ENCODE data around the gene RBM38. TPM values are rescaled to one million over a fixed set of nuclear protein-coding genes. Genes with fewer than 3 reads are reported as not detected.
"Not testable (repeated sequence)": the region's sequence is repeated elsewhere in the genome, so short reads cannot be mapped to it uniquely, and the experiment has no call there.

The RBM38 gene
- 50.0 and 51.2 TPM in 2 replicates for total RNA-seq (2014; rRNA removed; shearing (Covaris generic); ENCODE audit: low replicate concordance)

DNA sequence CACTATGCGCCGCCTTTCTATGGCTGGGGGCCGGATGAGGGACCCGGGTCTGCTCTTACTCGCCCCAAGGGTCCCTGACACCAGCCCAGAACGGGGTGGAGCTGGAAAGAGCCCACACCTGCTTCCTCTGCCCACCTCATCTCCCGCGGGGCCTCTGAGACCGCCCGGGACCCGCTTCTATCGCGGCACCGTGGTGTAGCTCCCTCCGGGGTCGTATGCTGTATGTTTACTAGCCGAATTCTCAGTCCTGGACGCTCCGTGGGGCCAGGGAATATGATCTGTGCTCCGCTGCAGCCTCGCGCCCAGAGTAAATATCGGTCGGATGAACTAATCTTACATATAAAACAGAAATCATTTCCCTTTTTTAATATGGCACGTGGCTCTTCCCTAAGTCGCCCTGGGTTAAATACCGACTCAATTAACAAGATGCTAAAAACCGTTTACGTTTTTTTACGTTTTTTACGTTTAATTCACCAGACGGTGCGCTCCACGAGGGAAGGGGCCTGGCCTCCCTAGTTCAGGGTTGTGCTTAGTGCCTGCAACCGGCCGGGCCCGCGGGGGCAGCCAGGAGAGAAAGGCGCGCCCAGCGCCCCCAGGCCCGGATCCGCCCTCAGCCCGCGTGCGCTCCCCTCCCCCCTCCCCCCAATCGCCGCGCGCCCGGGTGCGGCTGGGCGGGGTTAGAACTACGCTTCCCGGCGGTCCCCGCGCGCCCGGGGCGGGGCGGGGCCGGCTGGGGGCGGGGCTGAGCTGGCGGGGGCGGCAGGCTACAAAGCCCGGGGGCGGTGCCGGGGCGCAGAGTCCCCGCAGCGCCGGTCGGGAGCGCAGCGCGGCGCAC is at the start of gene RBM38:
RBM38 (plus strand) TSS at position 793 of the 835 bp plus-strand sequence. CDS start 186 bp downstream, outside the sequence.
- Histone ChIP-seq H3K36me3 (peaks cover 25% of the 10 kb centered on the region), H3K27me3 (no peaks in the 10 kb centered on the region), H3K4me3 (peak within 1 kb of the TSS; percentile 70), H3K9me3 (no peaks in the 10 kb centered on the region)
- peak; percentile 72 for DNase-seq

DNA sequence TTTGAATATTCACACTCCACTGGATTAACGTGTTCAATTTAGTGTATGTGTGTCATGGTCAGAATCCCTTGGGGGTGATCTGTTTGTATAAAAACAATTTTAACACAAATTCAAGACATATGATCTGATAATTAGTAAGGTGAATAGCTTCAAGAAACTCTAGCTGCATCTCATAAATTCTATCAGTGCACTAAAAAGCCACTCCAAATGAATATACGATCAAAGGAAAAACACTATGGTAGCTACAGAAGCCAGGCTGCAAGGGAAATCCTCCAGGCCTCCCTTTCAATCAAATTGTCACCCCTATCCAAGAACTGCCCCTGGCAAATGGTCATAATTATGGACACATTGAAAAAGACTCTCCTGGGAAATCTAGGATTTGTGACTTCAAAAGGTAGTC is 49.5 kb upstream of the RBM38 start:
- Histone ChIP-seq H3K9me3 (no peaks in the 10 kb centered on the region), H3K27me3 (no peaks in the 10 kb centered on the region), H3K36me3 (no peaks in the 10 kb centered on the region), H3K4me3 (no peak overlapping the region)
- DNase-seq, result no peak

DNA sequence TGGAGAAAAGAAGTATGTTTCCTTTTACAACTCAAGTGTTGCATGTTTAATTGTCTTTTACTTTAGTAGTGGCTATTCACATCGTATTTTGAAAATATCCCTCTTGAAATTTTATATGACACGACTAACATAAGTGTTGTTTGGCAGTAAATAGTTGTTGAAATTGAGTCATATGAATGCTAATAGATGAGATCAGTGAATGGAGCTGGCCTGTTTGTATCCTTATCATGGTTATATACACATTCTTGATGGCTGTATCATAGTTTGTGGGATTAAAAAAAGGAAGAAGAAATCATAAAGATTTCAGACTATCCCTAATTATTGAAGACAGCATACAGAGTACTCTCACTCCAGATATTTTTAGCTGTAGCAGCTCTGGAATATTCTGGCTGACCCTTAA is 48.4 kb upstream of the RBM38 start:
- Histone ChIP-seq H3K27me3 (no peaks in the 10 kb centered on the region), H3K4me3 (no peak overlapping the region), H3K9me3 (no peaks in the 10 kb centered on the region), H3K36me3 (no peaks in the 10 kb centered on the region)
- no peak for DNase-seq

DNA sequence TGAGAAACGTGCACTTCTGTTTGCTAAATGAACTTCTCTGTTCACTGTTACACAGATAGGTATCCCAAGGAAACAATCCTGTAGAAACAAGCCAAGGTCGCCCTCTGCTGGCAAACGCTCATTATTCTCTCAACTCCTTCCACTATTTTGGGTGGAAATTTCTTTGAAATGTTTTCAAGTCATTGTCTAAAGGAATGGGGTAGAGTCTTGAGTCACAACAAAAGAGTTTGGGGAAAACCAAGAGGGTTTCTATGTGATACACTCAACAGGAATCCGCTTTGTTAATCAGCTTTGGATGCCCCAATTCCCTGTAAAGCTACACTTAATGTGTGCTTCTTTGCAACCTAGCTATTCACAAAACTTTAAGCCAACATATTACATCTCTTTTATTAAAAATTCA is 44.7 kb upstream of the RBM38 start:
- Histone ChIP-seq H3K27me3 (no peaks in the 10 kb centered on the region), H3K9me3 (no peaks in the 10 kb centered on the region), H3K36me3 (peaks cover 3% of the 10 kb centered on the region; the same call in 1 of the 2 replicates), H3K4me3 (no peak overlapping the region)
- DNase-seq, result peak; percentile 66

DNA sequence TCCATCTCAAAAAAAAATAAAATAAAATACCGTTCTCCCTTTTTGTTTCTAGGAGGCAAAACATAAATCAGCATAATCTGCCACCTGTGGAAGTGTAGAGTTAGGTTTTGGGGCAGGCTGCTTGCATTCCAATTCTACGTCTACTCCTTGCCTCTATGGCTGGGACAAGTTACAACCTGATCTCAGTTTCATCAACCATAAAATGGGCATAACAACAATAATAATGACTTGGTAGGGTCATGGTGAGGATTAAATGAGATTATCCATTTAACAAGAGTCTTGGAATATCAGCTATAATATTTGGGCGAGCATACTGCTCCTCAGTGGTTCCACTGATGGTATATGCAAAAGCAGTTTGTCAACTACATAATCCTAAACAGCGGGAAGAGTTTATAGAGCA is 43.8 kb upstream of the RBM38 start:
- Histone ChIP-seq H3K36me3 (peaks cover 4% of the 10 kb centered on the region; the same call in 1 of the 2 replicates), H3K4me3 (no peak overlapping the region), H3K9me3 (no peaks in the 10 kb centered on the region), H3K27me3 (no peaks in the 10 kb centered on the region)
- DNase-seq, result no peak

DNA sequence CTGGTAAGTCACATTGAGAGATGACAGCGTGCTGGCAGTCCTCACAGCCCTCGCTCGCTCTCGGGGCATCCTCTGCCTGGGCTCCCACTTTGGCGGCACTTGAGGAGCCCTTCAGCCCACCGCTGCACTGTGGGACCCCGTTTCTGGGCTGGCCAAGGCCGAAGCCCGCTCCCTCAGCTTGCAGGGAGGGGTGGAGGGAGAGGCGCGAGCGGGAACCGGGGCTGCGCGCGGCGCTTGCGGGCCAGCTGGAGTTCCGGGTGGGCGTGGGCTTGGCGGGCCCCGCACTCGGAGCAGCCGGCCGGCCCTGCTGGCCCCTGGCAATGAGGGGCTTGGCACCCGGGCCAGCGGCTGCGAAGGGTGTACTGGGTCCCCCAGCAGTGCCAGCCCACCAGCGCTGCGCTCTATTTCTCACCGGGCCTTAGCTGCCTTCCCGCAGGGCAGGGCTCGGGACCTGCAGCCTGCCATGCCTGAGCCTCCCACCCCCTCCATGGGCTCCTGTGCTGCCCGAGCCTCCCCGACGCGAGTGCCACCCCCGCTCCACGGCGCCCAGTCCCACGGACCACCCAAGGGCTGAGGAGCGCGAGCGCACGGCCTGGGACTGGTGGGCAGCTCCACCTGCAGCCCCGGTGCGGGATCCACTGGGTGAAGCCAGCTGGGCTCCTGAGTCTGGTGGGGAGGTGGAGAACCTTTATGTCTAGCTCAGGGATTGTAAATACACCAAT is 42.8 kb upstream of the RBM38 start:
- not testable (repeated sequence) for H3K4me3 ChIP-seq, DNase-seq, H3K9me3 ChIP-seq, H3K27me3 ChIP-seq, H3K36me3 ChIP-seq

DNA sequence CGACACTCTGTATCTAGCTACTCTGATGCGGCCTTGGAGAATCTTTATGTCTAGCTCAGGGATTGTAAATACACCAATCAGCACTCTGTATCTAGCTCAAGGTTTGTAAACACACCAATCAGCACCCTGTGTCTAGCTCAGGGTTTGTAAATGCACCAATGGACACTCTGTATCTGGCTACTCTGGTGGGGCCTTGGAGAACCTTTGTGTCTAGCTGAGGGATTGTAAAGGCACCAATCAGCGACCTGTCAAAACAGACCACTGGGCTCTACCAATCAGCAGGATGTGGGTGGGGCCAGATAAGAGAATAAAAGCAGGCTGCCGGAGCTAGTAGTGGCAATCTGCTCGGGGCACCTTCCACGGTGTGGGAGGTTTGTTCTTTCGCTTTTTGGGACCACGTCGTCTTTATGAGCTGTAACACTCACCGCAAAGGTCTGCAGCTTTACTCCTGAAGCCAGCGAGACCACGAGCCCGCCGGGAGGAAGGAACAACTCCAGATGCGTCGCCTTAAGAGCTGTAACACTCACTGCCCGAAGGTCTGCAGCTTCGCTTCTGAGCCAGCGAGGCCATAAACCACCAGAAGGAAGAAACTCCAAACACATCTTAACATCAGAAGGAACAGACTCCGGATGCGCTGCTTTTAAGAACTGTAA is 42.1 kb upstream of the RBM38 start:
- not testable (repeated sequence) for H3K9me3 ChIP-seq, DNase-seq, H3K36me3 ChIP-seq, H3K4me3 ChIP-seq, H3K27me3 ChIP-seq

DNA sequence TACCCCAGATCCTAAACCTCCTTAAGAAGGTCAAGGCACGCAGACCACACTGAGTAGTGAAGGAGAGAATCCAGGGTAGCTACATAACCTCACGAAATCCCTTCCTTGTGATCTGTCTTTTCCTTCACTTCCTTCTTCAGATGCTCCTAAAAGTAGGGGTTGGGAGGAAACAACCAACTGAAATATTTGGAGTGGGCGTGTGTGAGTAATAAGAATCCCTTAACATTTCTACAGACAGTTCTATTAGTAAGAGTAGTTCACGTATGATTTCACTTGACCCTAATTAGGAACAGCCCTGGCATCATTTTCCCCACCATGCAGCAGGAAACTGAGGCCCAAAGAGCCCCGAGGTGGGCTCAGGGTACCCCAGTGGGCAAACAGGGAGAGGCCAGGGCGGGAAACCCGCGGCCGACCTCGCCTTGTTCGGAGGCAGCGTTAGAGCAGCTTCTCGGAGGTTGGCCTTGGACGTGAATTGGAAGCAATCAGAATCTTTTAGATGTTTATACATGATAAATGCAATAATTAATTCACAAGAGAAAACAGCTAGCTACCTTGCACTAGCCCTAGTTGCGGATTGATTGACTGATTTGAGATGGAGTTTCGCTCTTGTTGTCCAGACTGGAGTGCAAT is 41.0 kb upstream of the RBM38 start:
- Histone ChIP-seq H3K27me3 (no peaks in the 10 kb centered on the region), H3K36me3 (peaks cover 4% of the 10 kb centered on the region), H3K4me3 (no peak overlapping the region), H3K9me3 (no peaks in the 10 kb centered on the region)
- no peak for DNase-seq

DNA sequence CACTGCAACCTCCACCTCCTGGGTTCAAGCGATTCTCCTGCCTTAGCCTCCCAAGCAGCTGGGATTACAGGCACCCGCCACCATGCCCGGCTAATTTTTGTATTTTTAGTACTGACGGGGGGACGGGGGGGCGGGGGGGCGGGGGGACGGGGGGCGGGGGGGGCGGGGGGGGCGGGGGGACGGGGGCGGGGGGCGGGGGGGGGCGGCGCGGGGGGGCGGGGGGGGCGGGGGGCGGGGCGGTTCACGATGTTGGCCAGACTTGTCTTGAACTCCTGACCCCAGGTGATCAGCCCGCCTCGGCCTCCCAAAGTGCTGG is 40.5 kb upstream of the RBM38 start:
- peak overlapping the region; percentile 91 for H3K4me3 ChIP-seq
- DNase-seq, H3K9me3 ChIP-seq, H3K36me3 ChIP-seq, H3K27me3 ChIP-seq: not testable (repeated sequence)

DNA sequence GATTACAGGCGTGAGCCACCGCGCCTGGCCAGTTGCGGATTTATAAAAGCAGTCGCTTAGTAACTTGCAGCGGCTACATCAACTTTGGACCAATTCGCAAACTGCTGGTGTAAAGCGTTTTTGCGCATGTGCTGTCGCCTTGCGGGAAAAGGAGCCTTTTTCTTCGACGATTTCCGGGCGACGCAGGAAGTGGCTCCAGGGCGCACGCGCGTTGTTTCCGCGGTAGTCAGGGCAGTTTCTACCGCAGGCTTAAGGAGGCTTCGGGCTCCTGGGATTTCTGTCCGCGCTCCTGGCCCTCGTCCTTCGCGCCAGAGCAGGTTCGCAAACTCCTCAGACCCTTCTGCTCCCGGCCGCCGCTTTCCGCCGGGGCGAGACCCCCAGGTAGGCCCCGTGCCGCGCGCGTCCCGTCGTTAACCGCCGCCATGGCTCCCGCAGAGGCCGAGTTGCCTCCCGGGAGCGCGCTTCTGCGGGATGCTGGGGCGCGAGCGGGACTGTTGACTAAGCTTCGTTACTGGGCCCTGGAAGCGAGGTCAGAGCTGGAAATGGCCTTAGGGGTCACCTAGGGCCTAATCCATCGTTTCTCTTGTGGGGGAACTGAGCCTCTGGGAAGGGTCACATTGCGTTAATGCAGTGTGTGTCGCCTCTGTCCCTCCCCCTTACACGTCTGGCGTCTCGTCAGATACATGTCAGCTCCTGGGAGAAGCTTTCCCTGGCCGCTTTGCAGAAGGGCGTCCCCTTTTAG is 40.0 kb upstream of the RBM38 start, which contains the start of gene RAE1:
RAE1 (plus strand) TSS at position 214 of the 742 bp plus-strand sequence. CDS start 2,784 bp downstream, outside the sequence.
- Histone ChIP-seq H3K27me3 (no peaks in the 10 kb centered on the region), H3K9me3 (no peaks in the 10 kb centered on the region), H3K36me3 (peaks cover 4% of the 10 kb centered on the region), H3K4me3 (peak within 1 kb of the TSS; percentile 91)
- peak; percentile 91 for DNase-seq

DNA sequence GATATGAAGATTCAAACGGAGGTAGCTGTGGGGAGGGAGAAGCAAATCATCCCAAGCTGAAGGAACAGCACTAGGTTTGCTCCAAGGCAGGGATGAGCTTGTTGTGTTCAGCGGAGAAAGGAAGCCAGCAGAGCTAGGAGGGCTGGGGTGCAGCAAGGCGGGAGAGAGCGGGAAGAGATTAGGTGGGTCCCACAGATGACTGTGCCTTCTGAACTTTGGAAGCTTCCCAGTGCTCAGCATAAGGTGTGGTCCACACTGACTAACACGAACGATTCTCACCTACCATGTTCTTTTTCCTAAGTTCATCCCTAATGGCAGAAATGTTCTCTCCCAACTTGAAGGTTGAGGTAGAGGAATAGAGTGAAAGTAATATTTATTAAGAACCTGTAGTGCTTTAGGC is 38.9 kb upstream of the RBM38 start:
- Histone ChIP-seq H3K27me3 (no peaks in the 10 kb centered on the region), H3K36me3 (peaks cover 4% of the 10 kb centered on the region), H3K4me3 (peak overlapping the region; percentile 91), H3K9me3 (no peaks in the 10 kb centered on the region)
- no peak for DNase-seq

DNA sequence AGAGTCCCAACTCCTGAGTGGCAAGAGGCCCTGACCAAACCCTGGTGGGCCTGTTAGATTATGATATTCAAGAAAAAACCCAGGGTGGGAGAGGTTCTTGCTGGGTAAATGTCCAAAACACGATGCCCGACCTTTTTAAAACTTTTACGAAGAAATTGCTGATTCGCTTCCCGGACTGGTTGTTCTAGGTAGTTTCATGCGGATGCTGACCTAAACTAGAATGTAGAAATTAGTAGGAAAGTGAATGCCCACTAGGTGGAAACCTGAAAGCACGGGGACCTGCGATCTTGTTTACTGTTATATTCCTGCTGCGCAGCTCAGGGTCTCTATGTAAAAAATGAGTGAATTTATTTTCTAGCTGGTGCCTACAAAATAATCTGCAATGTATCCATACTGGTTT is 37.8 kb upstream of the RBM38 start:
- Histone ChIP-seq H3K27me3 (no peaks in the 10 kb centered on the region), H3K36me3 (peaks cover 4% of the 10 kb centered on the region), H3K9me3 (no peaks in the 10 kb centered on the region), H3K4me3 (no peak overlapping the region)
- no peak for DNase-seq

DNA sequence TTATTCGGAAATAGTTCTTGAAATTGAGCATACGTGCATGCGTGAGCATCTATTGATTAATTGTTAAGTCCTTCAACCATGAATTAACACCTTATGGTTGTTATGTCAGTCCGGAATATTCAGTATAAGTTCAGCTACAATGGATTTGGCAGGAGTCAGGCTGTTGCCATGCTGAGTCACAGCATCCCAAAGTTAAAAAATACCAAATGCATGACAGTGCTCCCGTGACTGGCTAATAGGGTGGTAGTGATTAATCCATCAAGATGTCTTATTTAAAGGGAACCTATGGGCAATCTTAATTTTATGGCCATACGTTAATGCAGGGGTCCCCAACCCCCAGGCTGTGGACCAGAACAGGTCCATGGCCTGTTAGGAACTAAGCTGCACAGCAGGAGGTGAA is 29.7 kb upstream of the RBM38 start:
- H3K27me3 ChIP-seq, result no peaks in the 10 kb centered on the region
- H3K9me3 ChIP-seq, result peaks cover 2% of the 10 kb centered on the region; the same call in 1 of the 2 replicates
- peaks cover 50% of the 10 kb centered on the region for H3K36me3 ChIP-seq
- DNase-seq, result peak; percentile 76
- no peak overlapping the region for H3K4me3 ChIP-seq

DNA sequence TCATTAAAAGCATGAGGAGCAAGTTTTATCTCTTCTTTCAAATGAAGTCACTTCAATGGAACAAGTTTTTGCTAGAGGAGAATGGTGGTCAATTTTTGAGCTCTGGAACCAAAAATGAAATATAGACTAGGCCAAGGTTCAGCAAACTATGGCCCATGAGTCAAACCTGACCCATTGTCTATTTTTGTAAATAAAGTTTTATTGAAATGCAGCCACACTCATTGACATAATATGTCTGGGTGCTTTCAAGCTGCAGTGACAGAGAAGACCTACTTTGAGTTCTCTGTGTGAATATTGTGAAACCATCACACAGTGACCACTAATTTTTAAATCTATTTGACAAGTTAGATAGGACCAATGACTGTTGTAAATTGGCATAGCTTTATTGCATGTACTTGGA is 26.7 kb upstream of the RBM38 start:
- DNase-seq, result no peak
- H3K4me3 ChIP-seq, result no peak overlapping the region
- H3K9me3 ChIP-seq, result peaks cover 2% of the 10 kb centered on the region; the same call in 1 of the 2 replicates
- peaks cover 79% of the 10 kb centered on the region for H3K36me3 ChIP-seq
- H3K27me3 ChIP-seq, result no peaks in the 10 kb centered on the region

DNA sequence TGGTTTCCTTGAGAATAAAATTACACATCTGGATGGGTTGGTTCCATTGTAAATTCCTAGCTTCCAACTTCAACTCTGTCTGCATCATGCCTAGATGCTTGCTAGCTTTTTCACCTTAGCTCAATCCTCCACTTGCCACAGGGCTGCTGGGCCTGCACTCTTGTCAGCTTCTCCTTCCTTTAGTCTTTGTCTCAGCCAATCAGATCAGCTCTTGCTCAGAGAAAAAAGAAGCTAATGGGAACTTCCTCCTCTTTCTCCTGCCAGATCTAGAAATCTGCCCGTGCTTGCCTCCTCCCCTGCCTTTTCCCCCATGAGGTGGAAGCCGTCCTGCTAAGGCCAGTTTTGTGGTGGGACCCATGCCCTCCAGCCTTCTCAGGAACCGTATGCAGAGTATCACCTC is 21.6 kb upstream of the RBM38 start:
- Histone ChIP-seq H3K36me3 (peaks cover 99% of the 10 kb centered on the region), H3K27me3 (no peaks in the 10 kb centered on the region), H3K9me3 (no peaks in the 10 kb centered on the region), H3K4me3 (no peak overlapping the region)
- DNase-seq, result no peak

DNA sequence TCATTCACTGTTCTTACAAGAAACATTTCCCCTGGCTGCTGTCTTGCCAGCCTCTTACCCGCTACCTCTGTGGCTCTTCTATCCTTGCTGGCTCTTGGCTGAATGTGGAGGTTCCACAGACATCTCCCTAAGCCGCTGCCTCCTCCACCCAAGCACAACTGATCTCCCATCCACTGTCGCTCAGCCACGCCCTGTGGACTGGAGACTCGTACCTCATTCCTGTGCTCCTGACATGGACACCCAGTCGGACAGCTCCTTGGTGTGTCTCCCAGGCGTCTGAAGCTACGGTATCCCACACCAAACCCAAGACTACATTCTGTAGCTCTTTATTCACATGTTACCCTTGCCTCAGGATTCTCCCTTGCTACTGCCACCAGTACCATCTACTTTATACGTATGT is 20.9 kb upstream of the RBM38 start:
- Histone ChIP-seq H3K9me3 (no peaks in the 10 kb centered on the region), H3K36me3 (peaks cover 96% of the 10 kb centered on the region), H3K4me3 (no peak overlapping the region), H3K27me3 (no peaks in the 10 kb centered on the region)
- DNase-seq, result no peak
